Fibroblast of skin of left quadriceps (primary cell): Measurements from ENCODE around the gene LPA.
"Not testable (repeated sequence)": the region's sequence is repeated elsewhere in the genome, so short reads cannot be mapped to it uniquely, and the experiment has no call there.

Experiments
- DNase-seq, 2 experiments: peaks; one replicate each; pipeline ENCODE4 v3.0.0-alpha.2; 2013; ENCODE audit warnings: low read depth in 2 of 2

LPA gene

DNA sequence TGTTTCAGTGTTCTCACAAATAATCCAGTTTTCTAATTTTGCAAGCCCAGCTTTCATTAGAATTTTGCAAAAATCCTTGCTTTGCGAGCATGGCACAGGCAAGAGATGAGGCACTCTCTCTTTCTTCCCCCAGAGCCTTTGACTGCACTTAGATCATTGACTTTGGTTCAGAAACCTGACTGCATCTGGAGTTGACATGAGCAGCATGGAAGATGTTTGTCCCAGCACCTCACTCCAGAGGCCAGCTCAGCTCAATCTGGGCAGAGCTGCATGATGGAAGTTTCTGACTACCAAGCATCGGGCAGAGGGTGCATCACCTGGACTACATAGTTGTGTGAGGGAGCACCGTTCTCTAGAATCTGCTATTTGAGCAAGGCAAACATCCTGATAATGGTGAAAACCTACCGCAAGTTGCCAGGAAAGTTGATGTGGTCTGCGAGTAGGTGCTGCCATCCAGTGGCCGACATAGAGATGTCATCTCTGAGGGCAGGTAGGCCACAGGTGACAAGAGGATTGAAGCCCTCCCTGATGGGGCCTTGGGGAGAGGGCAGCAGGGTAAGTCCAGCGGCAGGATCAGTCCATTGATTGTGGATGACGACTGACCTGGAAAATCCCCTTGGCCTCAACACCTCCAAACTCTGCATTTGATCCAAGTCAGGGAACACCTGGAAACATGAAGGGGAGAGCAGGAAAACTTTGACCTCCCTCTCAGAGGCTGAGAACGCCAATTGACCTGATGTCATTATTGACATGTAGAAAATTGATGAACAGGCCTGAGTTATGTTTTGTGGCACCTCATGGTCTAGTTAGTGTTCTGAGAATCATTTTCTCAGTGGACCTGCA is 3.8 kb upstream of the LPA start:
- no peak for DNase-seq

- DNase-seq, result no peak
Measured at GRCh38 chr6:160662842-160663241, 1.2 kb downstream of the LPA start.

DNA sequence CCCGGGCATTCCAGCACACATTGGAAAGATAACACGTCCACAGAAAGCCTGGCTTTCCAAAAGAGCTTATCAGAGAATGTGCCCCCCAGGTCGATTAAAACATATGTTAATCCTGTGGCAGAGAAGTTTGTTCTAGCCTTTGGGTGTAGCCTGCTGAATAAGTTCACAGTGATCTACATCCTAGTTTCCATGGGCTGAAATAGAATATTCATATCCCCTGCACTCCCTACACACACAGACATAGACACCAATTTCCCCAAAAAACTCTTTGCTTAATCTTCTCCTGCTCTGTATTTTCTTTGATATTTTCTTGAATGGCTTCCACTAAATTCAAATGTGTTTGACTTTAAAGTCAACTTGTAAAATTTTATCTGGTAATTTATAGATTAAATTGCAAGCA is 1.6 kb downstream of the LPA start:
- DNase-seq, result no peak

DNA sequence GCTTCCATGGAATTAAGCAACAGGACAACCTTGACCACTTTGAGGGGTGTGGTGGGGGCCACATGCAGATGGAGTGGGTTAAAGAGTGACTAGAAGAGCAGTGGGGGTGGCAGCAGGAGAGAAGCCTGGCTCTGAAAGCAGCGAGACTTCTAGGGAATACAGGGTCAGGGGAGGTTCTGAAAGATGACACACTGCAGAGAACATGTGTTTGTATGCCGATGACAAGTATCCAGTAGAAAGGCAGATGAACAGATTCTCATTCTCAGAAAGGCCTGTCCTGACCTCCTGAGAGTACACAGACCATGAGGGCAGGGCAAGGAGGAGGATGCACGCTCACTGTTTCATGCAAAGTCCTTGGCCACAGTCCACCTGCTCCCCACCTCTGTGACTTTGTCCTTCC is 2.9 kb downstream of the LPA start:
- no peak for DNase-seq

DNA sequence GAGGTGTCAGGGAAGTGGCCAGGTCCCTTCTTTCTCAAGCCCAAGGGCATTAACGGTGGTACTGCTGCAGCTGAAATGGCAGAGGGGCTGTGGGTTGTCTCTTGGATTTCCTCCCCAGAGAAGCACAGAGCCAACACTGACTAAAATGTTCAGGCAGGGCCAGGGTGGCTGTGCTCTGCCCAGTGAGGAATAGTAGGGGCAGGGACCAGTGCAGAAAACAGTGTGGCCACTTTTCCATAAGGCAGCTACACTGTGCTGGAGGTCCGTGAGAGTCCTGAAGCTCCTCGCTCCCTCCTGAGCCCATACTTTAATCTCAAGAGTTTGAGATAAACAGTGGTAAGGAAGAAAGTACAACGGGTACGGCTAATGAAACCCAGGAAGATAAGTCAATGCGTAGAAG is 4.5 kb downstream of the LPA start:
- no peak for DNase-seq

DNA sequence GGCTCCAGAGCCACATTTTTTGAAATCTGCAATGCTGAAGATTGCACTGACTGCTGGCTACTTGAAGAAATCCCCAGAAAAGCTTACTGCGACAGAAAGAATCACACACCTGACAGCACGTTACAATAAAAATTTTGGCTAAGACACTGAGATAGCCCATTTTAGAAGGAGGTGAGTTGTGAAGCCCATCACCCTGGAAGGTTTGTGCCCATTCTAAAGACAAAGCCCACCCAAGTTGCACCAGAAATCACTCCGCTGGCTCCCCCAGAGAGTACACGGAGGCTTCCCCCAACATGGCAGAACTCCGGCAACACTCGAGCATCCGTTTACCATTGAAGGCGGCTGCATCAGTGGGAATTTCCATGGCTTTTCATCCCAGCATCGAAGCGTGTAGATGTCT is 29.4 kb downstream of the LPA start:
- DNase-seq, result no peak

GRCh38 chr6:160595838-160596832 is 67.9 kb downstream of the LPA start:
- DNase-seq, result no peak

DNA sequence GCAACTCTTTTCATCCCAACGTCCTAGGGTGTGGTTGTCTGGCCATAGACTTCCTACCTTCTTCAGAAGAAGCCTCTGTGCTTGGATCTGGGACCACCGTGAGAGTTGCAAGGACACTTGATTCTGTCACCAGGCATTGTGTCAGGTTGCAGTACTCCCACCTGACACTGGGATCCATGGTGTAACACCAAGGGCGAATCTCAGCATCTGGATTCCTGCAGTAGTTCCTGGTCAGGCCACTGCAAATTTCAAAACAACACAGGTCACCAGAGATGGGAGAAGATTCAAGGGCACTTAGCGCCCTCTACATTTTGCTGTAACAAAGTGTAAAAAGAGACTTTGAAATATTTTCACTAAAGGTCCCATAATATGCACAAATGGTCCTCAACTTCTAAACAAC is 68.8 kb downstream of the LPA start:
- DNase-seq, result not testable (repeated sequence)

- DNase-seq, result no peak
Measured at GRCh38 chr6:160586374-160586773, 77.7 kb downstream of the LPA start.

- no peak for DNase-seq
Measured at GRCh38 chr6:160583794-160584193, 80.3 kb downstream of the LPA start.

GRCh38 chr6:160581406-160581805 is 82.7 kb downstream of the LPA start:
- no peak for DNase-seq

- DNase-seq, result not testable (repeated sequence)
Measured at GRCh38 chr6:160578515-160578914, 85.6 kb downstream of the LPA start.

- no peak for DNase-seq
Measured at GRCh38 chr6:160573943-160574342, 90.1 kb downstream of the LPA start.

DNA sequence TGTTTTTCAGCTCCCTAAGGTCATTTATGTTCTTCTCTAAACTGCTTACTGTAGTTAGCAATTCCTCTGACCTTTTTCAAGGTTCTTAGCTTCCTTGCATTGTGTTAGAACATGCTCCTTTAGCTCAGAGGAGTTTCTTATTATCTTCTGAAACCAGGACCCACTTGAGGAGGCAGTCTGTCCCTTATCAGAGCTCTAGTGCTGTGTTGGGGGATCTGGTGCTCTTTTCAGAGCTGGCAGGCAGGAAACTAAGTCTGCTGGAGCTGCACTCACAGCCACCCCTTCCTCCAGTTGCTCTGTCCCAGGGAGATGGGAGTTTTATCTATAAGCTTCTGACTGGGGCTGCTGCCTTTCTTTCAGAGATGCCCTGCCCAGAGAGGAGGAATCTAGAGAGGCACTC is 92.9 kb downstream of the LPA start:
- not testable (repeated sequence) for DNase-seq

GRCh38 chr6:160544802-160545201 is 119.3 kb downstream of the LPA start:
- no peak for DNase-seq

DNA sequence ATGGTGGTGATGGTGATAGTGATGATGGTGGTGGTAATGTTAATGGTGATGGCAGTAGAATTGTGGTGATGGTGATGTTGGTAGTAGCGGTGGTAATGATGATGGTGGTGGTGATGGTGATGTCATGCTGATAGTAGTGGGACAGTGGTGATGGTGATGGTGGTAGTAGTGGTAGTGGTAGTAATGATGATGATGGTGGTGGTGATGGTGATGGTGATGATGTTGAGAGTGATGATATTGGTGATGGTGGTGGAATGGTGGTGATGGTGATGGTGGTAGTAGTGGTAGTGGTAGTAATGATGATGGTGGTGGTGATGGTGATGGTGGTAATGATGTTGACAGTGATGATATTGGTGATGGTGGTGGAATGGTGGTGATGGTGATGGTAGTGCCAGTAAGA is 128.8 kb downstream of the LPA start:
- no peak for DNase-seq

GRCh38 chr6:160534050-160534696 is 129.9 kb downstream of the LPA start:
- peak in 1 of 2 experiments; percentile 15 for DNase-seq

- DNase-seq, result no peak
Measured at GRCh38 chr6:160532315-160532714, 131.8 kb downstream of the LPA start.

DNA sequence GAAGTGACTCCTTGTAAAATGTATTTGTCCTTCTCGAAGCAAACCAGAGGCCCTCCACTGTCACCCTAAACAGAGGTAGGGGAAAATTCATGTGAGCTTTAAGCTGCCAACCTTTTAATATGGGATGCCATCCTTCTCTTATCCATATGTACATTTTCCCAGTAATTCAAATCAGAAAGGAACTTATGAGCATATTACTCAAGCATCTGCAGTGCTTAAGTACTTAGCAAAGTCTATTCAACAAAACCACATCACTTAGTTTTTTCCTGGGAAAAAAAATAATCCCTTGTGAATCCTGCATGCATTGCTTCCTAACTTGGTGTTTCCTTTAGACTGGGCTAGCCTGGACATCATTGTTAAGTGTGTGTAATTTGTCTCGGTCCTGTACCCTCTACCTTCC is 132.2 kb downstream of the LPA start:
- DNase-seq, result no peak

GRCh38 chr6:160529524-160529923 is 134.6 kb downstream of the LPA start:
- not testable (repeated sequence) for DNase-seq

GRCh38 chr6:160523223-160523622 is 140.9 kb downstream of the LPA start:
- DNase-seq, result no peak
